HG03460 (cell line): ENCODE results near the gene ZNF3.
"Not testable (repeated sequence)": the region's sequence is repeated elsewhere in the genome, so short reads cannot be mapped to it uniquely, and the experiment has no call there.

ENCODE experiments used
- ATAC-seq: cut with Tn5 transposase; IDR thresholded peaks from one replicate; pipeline ENCODE4 v1.9.1; 2021; ENCODE audit not compliant: unreplicated experiment

Gene ZNF3

GRCh38 chr7:100081535-100082102, at the start of gene ZNF3:
ZNF3 (minus strand) TSS chr7:100081723; CDS start chr7:100077357, 4,366 bp downstream.
- peak; percentile 88 for ATAC-seq

GRCh38 chr7:100130608-100131453, 49.3 kb upstream of the ZNF3 start:
- ATAC-seq, result no peak

GRCh38 chr7:100130220-100130607, 48.7 kb upstream of the ZNF3 start:
- ATAC-seq, result not testable (repeated sequence)

- no peak for ATAC-seq
Measured at GRCh38 chr7:100128637-100128963, 47.1 kb upstream of the ZNF3 start.

DNA sequence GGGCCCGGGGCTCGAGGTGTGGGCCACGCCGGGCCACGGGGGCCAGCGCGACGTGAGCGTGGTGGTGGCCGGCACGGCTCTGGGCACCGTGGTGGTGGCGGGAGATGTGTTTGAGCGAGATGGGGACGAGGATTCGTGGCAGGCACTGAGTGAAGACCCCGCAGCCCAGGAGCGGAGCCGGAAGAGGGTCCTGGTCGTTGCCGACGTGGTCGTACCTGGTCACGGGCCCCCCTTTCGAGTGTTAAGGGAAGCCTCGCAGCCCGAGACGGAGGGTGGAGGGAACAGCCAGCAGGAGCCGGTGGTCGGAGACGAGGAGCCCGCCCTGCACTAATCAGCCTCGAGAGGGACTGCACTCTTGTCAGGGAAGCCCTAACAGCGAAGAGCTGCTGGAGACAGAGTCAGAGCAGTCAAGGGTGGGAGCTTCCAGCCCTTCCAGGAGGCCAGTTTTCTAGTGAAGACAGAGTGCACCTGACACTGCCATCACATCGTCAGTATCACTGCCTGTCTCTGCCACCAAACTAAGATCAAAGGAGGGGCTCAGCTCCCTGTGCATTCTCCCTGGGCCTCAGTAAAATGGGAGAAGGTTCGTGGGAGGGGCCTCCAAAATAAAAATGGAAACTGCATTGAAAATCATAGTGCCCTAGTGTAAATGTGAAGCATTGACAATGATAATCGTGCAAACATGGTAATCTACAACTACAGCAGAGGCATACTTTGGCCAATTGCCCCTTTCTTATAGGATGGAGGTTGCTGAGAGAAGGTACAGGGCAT, 46.5 kb upstream of the ZNF3 start:
- no peak for ATAC-seq

DNA sequence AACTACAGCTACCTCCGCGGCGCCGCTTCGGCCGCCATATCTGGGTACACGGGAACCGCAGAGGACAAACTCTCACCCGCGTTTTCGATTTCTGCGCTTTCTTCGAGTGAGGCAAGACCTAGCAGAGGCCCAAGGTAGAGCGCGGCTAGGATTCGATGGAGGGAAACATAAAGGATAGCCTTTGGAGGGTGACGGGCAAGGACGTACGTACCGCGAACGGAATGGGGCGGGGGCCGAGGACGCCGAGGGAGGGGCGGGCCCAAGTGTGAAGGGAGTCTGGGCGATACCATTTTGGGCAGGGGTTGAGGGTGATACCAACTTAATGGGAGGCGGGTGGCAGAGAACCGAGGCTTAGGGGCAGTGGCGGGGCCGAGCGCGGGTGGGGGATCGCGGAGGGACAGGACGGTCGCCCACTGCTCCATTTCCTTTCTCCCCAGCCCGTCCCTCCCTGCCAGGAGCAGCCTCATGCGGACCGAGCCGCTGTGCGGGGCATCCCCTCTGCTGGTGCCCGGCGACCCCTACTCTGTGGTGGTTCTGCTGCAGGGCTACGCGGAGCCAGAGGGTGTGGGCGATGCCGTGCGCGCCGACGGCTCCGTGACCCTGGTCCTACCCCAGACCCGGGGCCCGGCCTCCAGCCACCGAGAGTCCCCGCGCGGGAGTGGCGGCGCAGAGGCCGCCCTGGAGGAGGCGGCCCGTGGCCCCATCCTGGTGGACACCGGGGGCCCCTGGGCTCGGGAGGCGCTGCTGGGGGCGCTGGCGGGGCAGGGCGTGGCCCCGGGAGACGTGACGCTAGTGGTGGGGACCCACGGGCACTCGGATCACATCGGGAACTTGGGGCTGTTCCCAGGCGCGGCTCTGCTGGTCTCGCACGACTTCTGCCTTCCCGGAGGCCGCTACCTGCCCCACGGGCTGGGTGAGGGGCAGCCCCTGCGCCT, 45.7 kb upstream of the ZNF3 start, which contains the start of gene MBLAC1:
Gene MBLAC1 (plus strand): TSS at position 37 of the 935 bp plus-strand sequence. CDS start 429 bp downstream, at position 466.
- ATAC-seq, result peak; percentile 61

DNA sequence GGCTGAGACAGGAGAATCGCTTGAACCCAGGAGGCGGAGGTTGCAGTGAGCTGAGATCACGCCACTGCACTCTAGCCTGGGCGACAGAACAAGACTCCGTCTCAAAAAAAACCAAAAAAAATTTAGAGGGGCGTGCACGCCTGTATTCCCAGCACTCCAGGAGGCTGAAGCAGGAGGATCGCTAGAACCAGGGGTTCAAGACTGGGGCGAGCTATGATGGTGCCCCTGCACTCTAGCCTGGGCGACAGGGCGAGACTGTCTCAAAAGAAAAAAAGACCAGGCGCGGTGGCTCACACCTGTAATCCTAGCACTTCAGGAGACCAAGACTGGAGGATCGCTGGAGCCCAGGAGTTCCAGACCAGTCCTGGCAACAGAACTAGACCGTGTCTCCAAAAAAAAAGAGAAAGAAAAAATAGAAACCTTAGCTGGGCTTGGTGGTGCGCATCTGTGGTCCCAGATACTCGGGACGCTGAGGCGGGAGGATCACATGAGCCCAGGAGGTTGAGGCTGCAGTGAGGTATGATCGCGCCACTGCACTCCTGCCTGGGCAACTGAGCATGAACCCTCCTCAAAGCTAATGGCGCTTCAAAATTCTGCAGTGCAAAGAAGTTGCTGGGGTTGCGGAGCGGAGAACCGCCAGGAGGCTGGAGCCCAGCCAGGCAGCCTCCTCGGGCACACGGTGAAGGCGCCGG, 44.9 kb upstream of the ZNF3 start:
- ATAC-seq, result no peak

DNA sequence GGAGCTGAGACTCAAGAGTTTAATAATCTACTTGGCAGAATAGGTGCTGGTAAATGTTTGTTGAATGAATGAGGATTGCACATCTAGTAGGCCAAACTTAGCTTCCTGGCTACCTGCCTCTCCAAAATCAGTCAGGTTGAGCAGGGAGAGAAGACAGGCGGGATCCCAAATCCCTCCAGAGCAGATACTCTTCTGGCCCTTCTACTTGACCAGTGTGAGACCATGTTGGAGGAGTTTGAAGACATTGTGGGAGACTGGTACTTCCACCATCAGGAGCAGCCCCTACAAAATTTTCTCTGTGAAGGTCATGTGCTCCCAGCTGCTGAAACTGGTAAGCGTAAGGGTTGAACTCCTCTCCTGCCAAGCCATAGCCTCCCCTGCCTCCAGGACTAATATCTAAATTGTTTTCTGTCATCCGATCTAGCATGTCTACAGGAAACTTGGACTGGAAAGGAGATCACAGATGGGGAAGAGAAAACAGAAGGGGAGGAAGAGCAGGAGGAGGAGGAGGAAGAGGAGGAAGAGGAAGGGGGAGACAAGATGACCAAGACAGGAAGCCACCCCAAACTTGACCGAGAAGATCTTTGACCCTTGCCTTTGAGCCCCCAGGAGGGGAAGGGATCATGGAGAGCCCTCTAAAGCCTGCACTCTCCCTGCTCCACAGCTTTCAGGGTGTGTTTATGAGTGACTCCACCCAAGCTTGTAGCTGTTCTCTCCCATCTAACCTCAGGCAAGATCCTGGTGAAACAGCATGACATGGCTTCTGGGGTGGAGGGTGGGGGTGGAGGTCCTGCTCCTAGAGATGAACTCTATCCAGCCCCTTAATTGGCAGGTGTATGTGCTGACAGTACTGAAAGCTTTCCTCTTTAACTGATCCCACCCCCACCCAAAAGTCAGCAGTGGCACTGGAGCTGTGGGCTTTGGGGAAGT, 43.0 kb upstream of the ZNF3 start:
- no peak for ATAC-seq

GRCh38 chr7:100122568-100122967, 41.0 kb upstream of the ZNF3 start:
- no peak for ATAC-seq

GRCh38 chr7:100122067-100122466, 40.5 kb upstream of the ZNF3 start:
- ATAC-seq, result no peak

- no peak for ATAC-seq
Measured at GRCh38 chr7:100120733-100121036, 39.2 kb upstream of the ZNF3 start.

GRCh38 chr7:100119970-100120732, 38.6 kb upstream of the ZNF3 start:
- peak; percentile 35 for ATAC-seq

DNA sequence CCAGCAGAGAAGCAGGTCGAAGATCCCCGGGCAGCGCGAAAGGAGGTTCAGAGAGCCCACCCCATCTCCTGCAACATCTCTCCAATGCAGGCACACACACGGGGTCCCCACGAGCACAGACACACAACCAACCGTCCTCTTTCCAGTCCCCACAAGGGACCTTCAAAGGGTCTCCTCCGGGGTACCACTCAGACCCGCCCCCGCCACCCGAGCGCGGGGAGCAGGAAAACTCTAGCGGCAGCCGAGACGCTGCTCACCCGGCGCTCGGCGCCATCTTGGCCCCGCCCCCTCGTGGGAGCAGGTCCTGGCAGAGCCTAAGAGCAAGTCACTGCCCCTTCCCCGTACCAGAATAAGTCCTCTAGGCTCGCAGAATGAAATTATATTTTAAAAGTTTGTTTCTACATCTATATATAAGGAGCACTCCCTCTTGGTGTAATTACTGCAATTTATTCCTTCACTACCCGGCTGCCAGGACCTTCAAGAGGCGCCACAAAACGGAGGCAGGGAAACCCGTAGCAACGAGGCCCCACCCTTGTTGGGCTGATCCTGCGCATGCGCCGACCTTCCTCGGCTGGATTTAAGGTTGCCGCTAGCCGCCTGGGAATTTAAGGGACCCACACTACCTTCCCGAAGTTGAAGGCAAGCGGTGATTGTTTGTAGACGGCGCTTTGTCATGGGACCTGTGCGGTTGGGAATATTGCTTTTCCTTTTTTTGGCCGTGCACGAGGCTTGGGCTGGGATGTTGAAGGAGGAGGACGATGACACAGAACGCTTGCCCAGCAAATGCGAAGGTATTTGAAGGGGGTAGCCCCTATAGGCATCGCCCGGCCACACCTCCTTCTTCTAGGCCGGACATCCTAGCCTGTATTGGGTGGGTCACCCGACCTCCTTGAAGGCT, 37.8 kb upstream of the ZNF3 start, which contains the start of the genes CNPY4 and TAF6:
Gene CNPY4 (plus strand): TSS at position 563 of the 898 bp plus-strand sequence. CDS start 111 bp downstream, at position 674.
Gene TAF6 (minus strand): TSS at position 287 of the 898 bp plus-strand sequence. CDS start 5,149 bp downstream, outside the sequence.
- ATAC-seq, result peak; percentile 66

- ATAC-seq, result no peak
Measured at GRCh38 chr7:100118388-100119071, 37.0 kb upstream of the ZNF3 start.

DNA sequence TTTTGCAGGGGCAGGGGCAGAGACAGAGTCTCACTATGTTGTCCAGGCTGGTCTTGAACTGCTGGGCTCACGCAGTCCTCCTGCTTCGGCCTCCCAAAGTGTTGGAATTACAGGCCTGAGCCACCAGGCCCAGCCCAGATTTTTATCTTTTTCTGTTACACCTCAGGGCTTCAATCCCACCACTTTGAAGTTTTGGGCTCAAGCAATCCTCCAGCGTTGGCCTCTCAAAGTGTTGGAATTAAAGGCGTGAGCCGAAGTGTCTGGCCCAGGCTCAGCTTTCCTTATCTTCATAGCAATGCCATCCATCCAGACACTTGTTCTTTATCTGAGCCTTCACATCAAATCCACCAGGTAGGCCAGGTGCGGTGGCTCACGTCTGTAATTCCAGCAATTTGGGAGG, 33.5 kb upstream of the ZNF3 start:
- ATAC-seq, result no peak

- ATAC-seq, result no peak
Measured at GRCh38 chr7:100111914-100112313, 30.4 kb upstream of the ZNF3 start.

DNA sequence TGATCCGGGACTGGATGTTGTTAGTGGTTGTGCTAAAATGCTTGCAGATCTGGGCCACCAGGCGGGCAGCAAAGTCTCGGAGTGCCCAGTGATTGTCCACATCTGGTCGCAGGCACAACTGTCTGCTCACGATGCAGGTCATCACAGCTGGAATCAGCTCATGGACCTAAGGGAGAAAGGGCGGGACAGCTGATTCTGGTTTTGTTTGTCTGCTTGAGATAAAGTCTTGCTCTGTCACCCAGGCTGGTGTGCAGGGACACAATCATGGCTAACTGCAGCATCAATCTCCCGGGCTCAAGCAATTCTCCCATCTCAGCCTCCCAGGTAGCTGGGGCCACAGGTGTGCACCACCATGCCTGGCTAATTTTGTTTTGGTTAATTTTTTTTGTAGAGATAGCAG, 29.6 kb upstream of the ZNF3 start:
- no peak for ATAC-seq
